Testis (tissue), 3 donors: ENCODE results near the gene PLEKHD1. TPM values are rescaled to one million over a fixed set of nuclear protein-coding genes. Genes with fewer than 3 reads are reported as not detected.

Source experiments
- DNase-seq: peaks from one replicate; pipeline ENCODE4 v3.0.0-alpha.2; 2019
- H3K27ac ChIP-seq, 2 donors: fragments of 200-600 bp; sonication (generic); one replicate each; pipeline ENCODE4 v1.5.1; 2019
- H3K27me3 ChIP-seq: fragments of 200-600 bp; sonication (generic); one replicate; pipeline ENCODE4 v1.5.1; 2019
- H3K36me3 ChIP-seq: fragments of 200-600 bp; sonication (generic); one replicate; pipeline ENCODE4 v1.5.1; 2017; ENCODE audit warnings: low read depth; ENCODE audit errors: missing control alignments
- H3K4me1 ChIP-seq: fragments of 200-600 bp; sonication (generic); one replicate; pipeline ENCODE4 v1.5.1; 2019
- H3K4me3 ChIP-seq, 2 donors: fragments of 200-600 bp; sonication (generic); one replicate each; pipeline ENCODE4 v1.5.1; 2017 to 2019
- H3K9me3 ChIP-seq: fragments of 200-600 bp; sonication (generic); one replicate; pipeline ENCODE4 v1.5.1; 2017
- POLR2A ChIP-seq: fragments of 450-650 bp; IDR thresholded peaks from one replicate; pipeline ENCODE4 v1.6.1; 2017; ENCODE audit warnings: antibody characterized with exemption, mild to moderate bottlenecking, moderate library complexity
- WGBS, 2 donors: methylation state at CpG; one replicate each; pipeline ENCODE4 v1.1.5; 2018; 5-methylcytosine and 5-hydroxymethylcytosine counted together
- intact Hi-C: fragments of 100-400 bp; cut with DNase I; formaldehyde crosslinking; loops from one replicate; pipeline ENCODE4 v1.15.1; 2023; ENCODE audit warnings: low total_unique reads
- polyA plus RNA-seq: library from polyadenylated mRNA; stranded (reverse); fragments of 350-450 nt; fragmentation: Illumina TruSeq; extraction: RNeasy Lipid Tissue Mini Kit (QIAGEN cat#74804); gene quantifications from one replicate; pipeline ENCODE4 v1.2.3, GENCODE V29; 2014; ENCODE audit warnings: low read depth, low replicate concordance; ENCODE audit not compliant: insufficient read depth
- total RNA-seq, 2 donors: library from RNA; depleted of rRNA; stranded (reverse); fragments of >200 nt; gene quantifications; one replicate each; pipeline ENCODE4 v1.2.3, GENCODE V29; 2016
- TF ChIP-seq, protein P1 (sequence below), 3 experiments: fragments of 450-650 bp in 2 of 3; fragments of 200-600 bp in 1 of 3; sonication (generic) in 1 of 3; IDR thresholded peaks; one replicate each; pipeline ENCODE4 v1.5.1; 2016 to 2019; ENCODE audit warnings: antibody characterized with exemption in 3 of 3, mild to moderate bottlenecking in 2 of 3, moderate library complexity in 1 of 3

The PLEKHD1 gene
- total and polyA plus RNA-seq, 3 donors from 2014 or later, result 0.87 to 1.9 (median 1.1) TPM

DNA sequence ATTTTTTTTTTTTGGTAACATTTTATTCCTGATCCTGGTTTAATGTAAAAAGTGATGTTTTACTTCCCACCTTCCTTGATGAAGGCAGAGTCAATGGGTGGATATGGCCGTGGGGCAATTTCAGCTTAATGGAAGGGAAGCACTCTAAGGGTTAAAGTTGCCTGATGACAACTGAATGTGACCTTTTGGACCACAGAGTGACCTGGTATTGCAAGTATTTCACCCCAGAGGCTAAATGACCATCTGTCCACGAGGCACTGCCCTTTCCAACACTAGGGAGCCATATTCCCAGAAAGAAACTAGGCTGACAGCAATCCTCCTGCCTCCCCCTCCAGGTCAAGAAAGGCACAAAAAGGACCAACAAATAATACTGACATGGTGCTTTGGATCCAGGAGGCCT, 85.3 kb downstream of the PLEKHD1 start:
- peaks cover 8% of the 10 kb centered on the region for H3K4me1 ChIP-seq
- no peak overlapping the region for H3K27ac ChIP-seq
- H3K9me3 ChIP-seq, result no peaks in the 10 kb centered on the region
- WGBS, 2 donors, result 40 to 54% methylated on average over 2 of the region's 2 CpGs
- intact Hi-C loops, result no loop called here
- DNase-seq, result no peak
- TF ChIP-seq, protein P1, sequence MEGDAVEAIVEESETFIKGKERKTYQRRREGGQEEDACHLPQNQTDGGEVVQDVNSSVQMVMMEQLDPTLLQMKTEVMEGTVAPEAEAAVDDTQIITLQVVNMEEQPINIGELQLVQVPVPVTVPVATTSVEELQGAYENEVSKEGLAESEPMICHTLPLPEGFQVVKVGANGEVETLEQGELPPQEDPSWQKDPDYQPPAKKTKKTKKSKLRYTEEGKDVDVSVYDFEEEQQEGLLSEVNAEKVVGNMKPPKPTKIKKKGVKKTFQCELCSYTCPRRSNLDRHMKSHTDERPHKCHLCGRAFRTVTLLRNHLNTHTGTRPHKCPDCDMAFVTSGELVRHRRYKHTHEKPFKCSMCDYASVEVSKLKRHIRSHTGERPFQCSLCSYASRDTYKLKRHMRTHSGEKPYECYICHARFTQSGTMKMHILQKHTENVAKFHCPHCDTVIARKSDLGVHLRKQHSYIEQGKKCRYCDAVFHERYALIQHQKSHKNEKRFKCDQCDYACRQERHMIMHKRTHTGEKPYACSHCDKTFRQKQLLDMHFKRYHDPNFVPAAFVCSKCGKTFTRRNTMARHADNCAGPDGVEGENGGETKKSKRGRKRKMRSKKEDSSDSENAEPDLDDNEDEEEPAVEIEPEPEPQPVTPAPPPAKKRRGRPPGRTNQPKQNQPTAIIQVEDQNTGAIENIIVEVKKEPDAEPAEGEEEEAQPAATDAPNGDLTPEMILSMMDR (IDR thresholded peaks at IDR 0.05), result no peak
- no peak for TF ChIP-seq POLR2A
- H3K36me3 ChIP-seq, result no peaks in the 10 kb centered on the region
- H3K27me3 ChIP-seq, result no peaks in the 10 kb centered on the region
- no peak overlapping the region for H3K4me3 ChIP-seq

DNA sequence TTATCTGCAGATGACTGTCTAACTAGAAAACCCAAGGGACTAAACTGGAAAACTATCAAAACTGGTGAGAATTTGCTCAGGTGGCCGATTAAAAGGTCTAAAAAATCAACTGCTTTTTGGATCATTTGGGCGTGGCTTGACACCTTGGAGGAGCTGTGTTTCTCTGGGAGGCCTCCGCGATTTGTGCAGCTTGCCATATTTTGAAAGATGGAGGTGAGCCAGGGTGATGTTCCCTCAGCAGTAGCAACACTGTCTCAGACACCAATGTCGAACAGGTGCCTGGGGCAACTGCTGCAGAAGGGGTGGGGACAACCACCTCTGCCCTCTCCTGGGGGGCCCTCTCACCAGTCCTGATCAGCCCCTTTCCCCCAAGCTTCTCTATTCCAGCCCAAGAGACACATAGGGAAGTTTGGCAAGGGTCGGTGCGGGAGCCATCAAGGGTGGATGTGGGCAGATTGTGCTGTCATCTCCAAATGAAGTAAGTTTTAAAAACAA, 86.4 kb downstream of the PLEKHD1 start:
- DNase-seq, result no peak
- peak overlapping the region in 1 of 2 donors; percentile 42 for H3K4me3 ChIP-seq
- no peaks in the 10 kb centered on the region for H3K27me3 ChIP-seq
- no peaks in the 10 kb centered on the region for H3K9me3 ChIP-seq
- intact Hi-C loops, result no loop called here
- no peaks in the 10 kb centered on the region for H3K36me3 ChIP-seq
- H3K4me1 ChIP-seq, result peaks cover 8% of the 10 kb centered on the region
- WGBS, 2 donors, result 77 to 83% methylated on average over 7 of the region's 7 CpGs
- H3K27ac ChIP-seq, result no peak overlapping the region
- TF ChIP-seq, protein P1 (IDR thresholded peaks at IDR 0.05), result no peak
- TF ChIP-seq POLR2A, result no peak

GRCh38 chr14:69571449-69572029, 87.0 kb downstream of the PLEKHD1 start:
- DNase-seq, result no peak
- H3K4me1 ChIP-seq, result peaks cover 8% of the 10 kb centered on the region
- no peak overlapping the region for H3K27ac ChIP-seq
- intact Hi-C loops, result no loop called here
- H3K4me3 ChIP-seq, result peak overlapping the region; percentile 39 to 42
- no peaks in the 10 kb centered on the region for H3K27me3 ChIP-seq
- no peak for TF ChIP-seq POLR2A
- TF ChIP-seq, protein P1 (IDR thresholded peaks at IDR 0.05), result no peak
- 6 to 14% methylated on average over 28 to 52 of the region's 62 CpGs for WGBS, 2 donors
- H3K9me3 ChIP-seq, result no peaks in the 10 kb centered on the region
- H3K36me3 ChIP-seq, result no peaks in the 10 kb centered on the region

GRCh38 chr14:69572030-69572840, 87.7 kb downstream of the PLEKHD1 start:
- Histone ChIP-seq H3K27me3 (no peaks in the 10 kb centered on the region), H3K9me3 (no peaks in the 10 kb centered on the region), H3K36me3 (no peaks in the 10 kb centered on the region), H3K4me1 (peaks cover 8% of the 10 kb centered on the region), H3K27ac (no peak overlapping the region), H3K4me3 (peak overlapping the region; percentile 39 to 42)
- intact Hi-C loops, result no loop called here
- peak; percentile 52 for DNase-seq
- TF ChIP-seq POLR2A, result no peak
- 1 to 9% methylated on average over 46 to 101 of the region's 112 CpGs for WGBS, 2 donors

- H3K9me3 ChIP-seq, result no peaks in the 10 kb centered on the region
- no peak overlapping the region for H3K27ac ChIP-seq
- no peak for DNase-seq
- H3K4me1 ChIP-seq, result peaks cover 8% of the 10 kb centered on the region
- H3K27me3 ChIP-seq, result no peaks in the 10 kb centered on the region
- intact Hi-C loops, result no loop called here
- H3K4me3 ChIP-seq, result peak overlapping the region; percentile 39 to 42
- TF ChIP-seq, protein P1 (IDR thresholded peaks at IDR 0.05), result no peak
- TF ChIP-seq POLR2A, result no peak
- H3K36me3 ChIP-seq, result no peaks in the 10 kb centered on the region
- 20 to 26% methylated on average over 1 to 36 of the region's 40 CpGs for WGBS, 2 donors
Measured at GRCh38 chr14:69572841-69573135, 88.3 kb downstream of the PLEKHD1 start.
